Activated naive CD4-positive, alpha-beta T cell treated with anti-CD3 and anti-CD28 coated beads, Interleukin-2, amount 50 U/mL, for 72 hours (primary cell): ENCODE data around the gene EMD. TPM values are rescaled to one million over a fixed set of nuclear protein-coding genes. Genes with fewer than 3 reads are reported as not detected.
"Not testable (repeated sequence)": the region's sequence is repeated elsewhere in the genome, so short reads cannot be mapped to it uniquely, and the experiment has no call there.

Experiments
- ATAC-seq, 2 donors: fragments of 150-1000 bp; cut with Tn5 transposase; 2 replicates each; pipeline ENCODE4 v1.10.0; 2021; ENCODE audit warnings: mild to moderate bottlenecking in 2 of 2, moderate library complexity in 2 of 2
- DNase-seq, 2 donors: peaks; one replicate each; pipeline ENCODE4 v3.0.0; 2021 to 2022; ENCODE audit warnings: low spot score in 2 of 2
- H3K27ac Mint-ChIP-seq, 2 donors: one replicate each; pipeline ENCODE4 v1.8.0; 2022; ENCODE audit warnings: mild to moderate bottlenecking in 2 of 2, mixed read lengths in 2 of 2
- H3K36me3 Mint-ChIP-seq, 2 donors: one replicate each; pipeline ENCODE4 v1.8.0; 2022; ENCODE audit warnings: mixed read lengths in 2 of 2
- H3K9me3 Mint-ChIP-seq, 2 donors: one replicate each; pipeline ENCODE4 v1.8.0; 2022; ENCODE audit warnings: mixed read lengths in 2 of 2
- total RNA-seq, 2 donors: library from RNA; stranded (reverse); gene quantifications; one replicate each; pipeline ENCODE4 v1.2.3, GENCODE V29; 2022

Gene EMD
- total RNA-seq, 2 donors from 2014 or later: 79.3 to 83.0 TPM

GRCh38 chrX:154378059-154378798, 866 bp upstream of the EMD start:
- ATAC-seq: peak; percentile 0 to 1
- peaks cover 8 to 13% of the 10 kb centered on the region in 2 donors for H3K36me3 Mint-ChIP-seq
- H3K27ac Mint-ChIP-seq: peak overlapping the region in 1 of 2 donors; percentile 91
- DNase-seq: peak in 1 of 2 donors; percentile 89
- no peaks in the 10 kb centered on the region for H3K9me3 Mint-ChIP-seq

GRCh38 chrX:154379569-154379951, 465 bp downstream of the EMD start:
- H3K9me3 Mint-ChIP-seq: no peaks in the 10 kb centered on the region
- no peak for ATAC-seq
- DNase-seq: no peak
- peak overlapping the region; percentile 91 to 97 for H3K27ac Mint-ChIP-seq
- peaks cover 8 to 13% of the 10 kb centered on the region in 2 donors for H3K36me3 Mint-ChIP-seq

GRCh38 chrX:154380153-154380552, 1.1 kb downstream of the EMD start:
- DNase-seq: no peak
- no peaks in the 10 kb centered on the region for H3K9me3 Mint-ChIP-seq
- H3K27ac Mint-ChIP-seq: peak overlapping the region; percentile 91 to 97
- ATAC-seq: no peak
- peaks cover 8 to 13% of the 10 kb centered on the region in 2 donors for H3K36me3 Mint-ChIP-seq

- Mint-ChIP-seq H3K27ac (peak overlapping the region; percentile 82 to 91), H3K9me3 (no peaks in the 10 kb centered on the region), H3K36me3 (peaks cover 8 to 13% of the 10 kb centered on the region in 2 donors)
- ATAC-seq (no peak), DNase-seq (no peak)
These were observed 1.7 kb downstream of the EMD start for GRCh38 chrX:154380787-154381186.

GRCh38 chrX:154381271-154381670, 2.2 kb downstream of the EMD start:
- no peaks in the 10 kb centered on the region for H3K9me3 Mint-ChIP-seq
- ATAC-seq: no peak

GRCh38 chrX:154382483-154383069, 3.5 kb downstream of the EMD start:
- no peak for ATAC-seq
- H3K27ac Mint-ChIP-seq: no peak overlapping the region
- DNase-seq: no peak
- H3K36me3 Mint-ChIP-seq: peaks cover 8 to 13% of the 10 kb centered on the region in 2 donors
- no peaks in the 10 kb centered on the region for H3K9me3 Mint-ChIP-seq

More at GRCh38 chrX:154381271-154381670, 2.2 kb downstream of the EMD start:
- peak overlapping the region in 1 of 2 donors; percentile 91 for H3K27ac Mint-ChIP-seq
- peaks cover 8 to 13% of the 10 kb centered on the region in 2 donors for H3K36me3 Mint-ChIP-seq
- DNase-seq: no peak

- no peaks in the 10 kb centered on the region for H3K9me3 Mint-ChIP-seq
- H3K27ac Mint-ChIP-seq: peak overlapping the region in 1 of 2 donors; percentile 39
- H3K36me3 Mint-ChIP-seq: peaks cover 8 to 13% of the 10 kb centered on the region in 2 donors
- ATAC-seq (no peak), DNase-seq (no peak)
These were observed 4.5 kb downstream of the EMD start for GRCh38 chrX:154383359-154384283.

- peak overlapping the region in 1 of 2 donors; percentile 39 for H3K27ac Mint-ChIP-seq
- no peak for DNase-seq
- H3K36me3 Mint-ChIP-seq: peaks cover 8 to 13% of the 10 kb centered on the region in 2 donors
- H3K9me3 Mint-ChIP-seq: no peaks in the 10 kb centered on the region
- ATAC-seq: no peak
These were observed 5.3 kb downstream of the EMD start for GRCh38 chrX:154384284-154384892.

GRCh38 chrX:154388094-154388493, 9.0 kb downstream of the EMD start:
- not testable (repeated sequence) for DNase-seq, H3K27ac Mint-ChIP-seq, H3K9me3 Mint-ChIP-seq, H3K36me3 Mint-ChIP-seq
- peak; percentile 47 for ATAC-seq

GRCh38 chrX:154388649-154389048, 9.6 kb downstream of the EMD start:
- H3K9me3 Mint-ChIP-seq, DNase-seq, H3K27ac Mint-ChIP-seq, H3K36me3 Mint-ChIP-seq: not testable (repeated sequence)
- ATAC-seq: peak; percentile 36 to 56

GRCh38 chrX:154389812-154390747, 11.0 kb downstream of the EMD start:
- H3K9me3 Mint-ChIP-seq, H3K27ac Mint-ChIP-seq, DNase-seq, H3K36me3 Mint-ChIP-seq: not testable (repeated sequence)
- peak; percentile 68 to 77 for ATAC-seq

GRCh38 chrX:154396363-154396762, 17.3 kb downstream of the EMD start:
- not testable (repeated sequence) for DNase-seq, ATAC-seq, H3K9me3 Mint-ChIP-seq, H3K27ac Mint-ChIP-seq
- peaks cover 25 to 31% of the 10 kb centered on the region in 2 donors for H3K36me3 Mint-ChIP-seq

GRCh38 chrX:154396973-154397887, 18.1 kb downstream of the EMD start:
- Mint-ChIP-seq H3K27ac (peak overlapping the region; percentile 100), H3K9me3 (no peaks in the 10 kb centered on the region), H3K36me3 (peaks cover 25 to 31% of the 10 kb centered on the region in 2 donors)
- DNase-seq (peak; percentile 61 to 72), ATAC-seq (peak; percentile 65 to 67)

- DNase-seq (peak; percentile 86 to 95), ATAC-seq (peak; percentile 80 to 87)
- Mint-ChIP-seq H3K27ac (peak within 1 kb of the TSS; percentile 100), H3K9me3 (no peaks in the 10 kb centered on the region), H3K36me3 (peaks cover 25 to 31% of the 10 kb centered on the region in 2 donors)
These were observed 19.0 kb downstream of the EMD start, which contains the start of gene RPL10 for GRCh38 chrX:154397888-154398667. Gene RPL10 (plus strand): TSS chrX:154398377. CDS start chrX:154398520, 143 bp downstream.
